Measurements from ENCODE around the gene PSMD13.
A peak's percentile ranks its signal among the peaks of the same experiment; 100 is the strongest.
"Not testable (repeated sequence)": the region's sequence is repeated elsewhere in the genome, so short reads cannot be mapped to it uniquely, and the experiment has no call there.

Gene PSMD13

DNA sequence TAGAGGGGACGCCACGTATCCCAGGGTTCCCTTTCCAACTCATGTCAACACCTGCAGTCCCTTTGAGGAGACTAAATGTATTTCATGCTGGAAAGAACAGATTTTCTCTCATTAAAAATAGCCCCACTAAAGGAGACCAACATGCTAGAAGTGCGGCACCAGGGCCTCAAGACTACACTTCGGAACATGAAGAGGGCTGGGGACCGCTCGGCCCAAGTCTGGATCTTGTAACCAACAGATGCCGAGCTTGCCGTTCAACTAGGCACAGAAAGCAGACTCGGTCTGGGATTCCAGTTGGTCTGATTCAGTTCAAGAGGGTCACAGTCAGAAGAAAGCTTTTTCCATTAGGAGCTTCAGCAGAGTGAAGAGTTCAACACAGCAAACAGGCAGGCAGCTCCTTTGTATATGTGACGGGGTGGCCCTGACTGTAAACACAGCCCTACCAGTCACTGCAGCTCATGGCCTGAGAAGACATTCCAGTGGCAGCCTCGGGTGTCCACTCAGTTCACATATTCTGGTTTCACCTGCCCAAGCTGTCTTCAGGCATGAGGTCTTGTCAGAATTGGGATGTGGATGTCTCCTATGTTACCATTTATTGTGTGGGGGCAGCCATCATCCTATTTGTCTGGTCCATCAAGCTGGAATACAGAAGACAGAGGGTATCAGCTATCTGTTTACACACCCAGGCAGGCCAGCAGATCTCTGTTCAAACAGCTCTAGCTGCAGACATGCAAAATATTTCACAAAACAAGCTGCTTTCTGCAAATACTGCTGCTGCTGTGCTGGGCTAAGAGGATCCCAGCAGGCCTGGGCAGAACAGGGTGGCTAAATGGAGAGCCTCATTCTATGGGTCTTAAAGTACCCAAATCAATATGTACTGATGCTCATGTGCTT is 20.4 kb upstream of the PSMD13 start:
- DNase-seq (ENCODE audit: low read depth in 2 of 3, low spot score in 1 of 3): no peak

DNA sequence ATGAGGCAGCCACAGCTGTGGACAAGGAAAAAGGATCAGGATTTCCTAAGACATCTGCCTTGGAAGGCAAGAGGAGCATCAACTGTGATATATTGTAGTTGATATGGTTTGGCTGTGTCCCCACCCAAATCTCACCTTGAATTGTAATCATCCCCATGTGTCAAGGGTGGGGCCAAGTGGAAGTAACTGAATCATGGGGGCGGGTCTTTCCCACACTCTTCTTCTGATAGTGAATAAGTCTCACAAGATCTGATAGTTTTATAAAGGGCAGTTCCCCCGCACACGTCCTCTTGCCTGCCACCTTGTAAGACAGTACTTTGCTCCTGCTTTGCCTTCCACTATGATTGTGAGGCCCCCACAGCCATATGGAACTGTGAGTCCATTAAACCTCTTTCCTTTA is 19.1 kb upstream of the PSMD13 start:
- DNase-seq (ENCODE audit: low read depth in 2 of 3, low spot score in 1 of 3): no peak

DNA sequence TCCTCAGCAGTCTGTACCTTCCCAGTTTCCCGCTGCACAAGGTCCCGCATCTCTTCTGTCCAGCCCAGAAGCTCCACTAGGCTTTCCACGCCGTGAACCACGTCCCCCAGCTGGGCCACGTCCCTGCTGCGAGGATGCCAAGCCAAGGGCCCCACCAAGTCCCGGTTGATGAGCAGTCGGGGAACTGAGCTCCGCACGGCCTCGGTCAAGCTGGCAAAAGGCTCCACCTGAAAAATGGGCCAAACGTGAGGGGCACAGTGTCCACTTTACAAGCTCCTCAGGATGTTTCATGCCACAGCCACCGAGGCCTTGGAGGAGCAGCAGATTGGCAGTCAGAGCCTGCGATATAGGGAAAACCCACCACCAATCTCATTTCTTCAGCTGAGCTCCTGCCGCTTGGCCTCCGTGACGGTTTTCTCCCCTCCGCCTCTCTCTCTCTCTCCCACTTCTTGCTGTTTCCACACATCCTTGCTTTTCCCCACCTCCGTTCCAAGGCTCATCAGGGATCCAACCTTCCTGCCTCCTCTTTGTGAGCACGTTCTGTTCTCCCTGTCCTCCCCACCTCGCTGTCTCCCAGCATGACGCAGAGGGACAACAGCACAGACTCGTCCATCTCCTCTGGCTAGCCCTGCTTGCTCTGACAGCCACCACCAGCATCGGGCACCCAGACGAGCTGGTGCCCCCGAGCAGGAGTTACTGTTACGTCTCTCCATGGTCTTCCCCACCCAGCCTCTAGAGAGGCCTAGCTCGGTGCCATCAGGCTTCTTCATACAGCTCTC is 17.8 kb upstream of the PSMD13 start:
- no peak for DNase-seq (ENCODE audit: low read depth in 2 of 3, low spot score in 1 of 3)

GRCh38 chr11:220641-221215 is 16.0 kb upstream of the PSMD13 start:
- DNase-seq (ENCODE audit: low read depth in 2 of 3, low spot score in 1 of 3): not testable (repeated sequence)

GRCh38 chr11:221539-221938 is 15.2 kb upstream of the PSMD13 start:
- no peak for DNase-seq (ENCODE audit: low read depth in 2 of 3, low spot score in 1 of 3)

DNA sequence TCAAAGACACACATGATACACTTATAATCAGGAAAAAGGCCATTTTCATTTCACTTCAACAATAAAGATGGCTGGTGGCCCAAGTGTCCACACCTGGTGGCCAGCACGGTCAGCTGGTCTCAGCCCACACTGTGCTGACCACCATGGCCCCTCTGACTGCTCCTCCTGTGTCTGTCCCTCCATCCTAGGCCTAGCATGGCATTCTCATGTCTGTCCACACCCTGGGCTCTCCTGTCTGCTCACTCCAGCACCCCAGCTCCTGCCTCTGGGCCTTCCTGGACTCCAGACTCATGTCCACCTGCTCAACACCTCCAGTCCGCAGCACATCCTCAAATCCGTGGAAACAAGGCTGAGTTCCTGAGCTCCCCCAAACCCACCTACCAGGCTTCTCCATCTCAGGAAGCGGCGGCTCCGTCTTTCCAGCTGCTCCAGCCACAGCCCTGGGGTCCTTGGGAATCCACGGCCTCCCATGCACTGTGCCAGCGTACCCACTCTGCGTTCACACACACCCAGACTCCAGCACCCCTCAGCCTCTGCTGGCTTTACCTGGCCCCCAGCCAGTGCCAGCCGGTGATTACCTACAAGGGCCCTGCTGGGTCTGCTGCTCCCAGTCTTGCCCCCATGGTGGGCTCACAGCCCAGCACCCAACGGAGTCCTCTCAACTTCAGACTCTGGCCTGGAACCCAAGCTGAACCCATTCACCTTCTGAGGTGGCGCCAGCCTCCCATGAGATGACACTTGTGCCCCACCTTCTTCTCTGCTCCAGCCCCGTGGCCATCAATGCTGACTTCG is 14.6 kb upstream of the PSMD13 start:
- DNase-seq (ENCODE audit: low read depth in 2 of 3, low spot score in 1 of 3): no peak

GRCh38 chr11:223026-223789 is 13.6 kb upstream of the PSMD13 start:
- DNase-seq (ENCODE audit: low read depth in 2 of 3, low spot score in 1 of 3): no peak

DNA sequence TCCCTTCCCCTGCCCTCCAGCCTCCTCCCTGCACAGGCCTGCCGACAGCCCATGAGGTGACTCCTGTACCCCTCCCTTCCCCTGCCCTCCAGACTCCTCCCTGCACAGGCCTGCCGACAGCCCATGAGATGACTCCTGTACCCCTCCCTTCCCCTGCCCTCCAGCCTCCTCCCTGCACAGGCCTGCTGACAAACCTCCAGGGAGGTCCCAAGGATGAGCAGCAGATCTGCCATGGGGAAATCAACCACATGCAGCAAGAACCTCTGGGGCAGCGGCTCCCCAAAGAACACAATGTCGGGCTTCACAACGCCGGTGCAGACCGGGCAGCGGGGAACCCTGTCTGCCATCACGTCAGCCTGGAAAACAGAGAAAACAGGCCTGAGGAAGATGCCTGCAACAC is 12.9 kb upstream of the PSMD13 start:
- no peak for DNase-seq (ENCODE audit: low read depth in 2 of 3, low spot score in 1 of 3)

- no peak for DNase-seq (ENCODE audit: low read depth in 2 of 3, low spot score in 1 of 3)
These were observed 12.4 kb upstream of the PSMD13 start for GRCh38 chr11:224424-224823.

DNA sequence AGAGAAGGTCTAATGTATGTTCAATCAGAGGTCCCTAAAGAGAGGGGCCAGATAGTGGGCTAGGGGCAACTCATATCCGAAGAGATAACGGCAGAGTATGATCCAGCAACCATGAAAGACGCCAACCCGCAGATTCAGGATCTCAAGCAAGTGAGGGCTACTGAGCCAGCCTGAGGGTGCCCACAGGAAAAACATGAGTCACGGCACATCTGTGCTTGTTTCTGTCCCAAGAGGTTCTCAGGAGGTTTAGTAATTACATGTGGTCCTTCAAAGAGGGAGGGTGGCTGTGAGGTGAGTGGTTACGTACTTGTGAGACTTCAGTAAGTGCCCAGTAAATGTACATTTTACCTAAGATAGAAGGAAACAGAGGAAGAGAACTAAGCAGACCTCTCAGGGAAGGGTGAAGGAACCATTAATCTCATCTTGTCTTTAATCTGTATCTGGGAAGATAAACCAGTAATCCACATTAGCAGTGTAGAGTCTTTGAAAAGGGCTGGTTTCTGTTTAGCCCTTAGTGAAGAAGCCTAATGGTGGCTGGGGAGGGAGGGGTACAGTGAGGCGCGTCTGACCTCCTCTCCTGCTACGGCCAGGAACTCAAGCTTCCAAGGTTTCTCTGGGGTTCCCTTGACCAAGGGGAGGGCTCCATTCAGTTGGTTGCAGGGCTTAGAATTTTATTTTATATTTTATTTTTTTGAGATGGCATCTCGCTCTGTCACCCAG is 10.9 kb upstream of the PSMD13 start:
- DNase-seq (ENCODE audit: low read depth in 2 of 3, low spot score in 1 of 3): no peak

DNA sequence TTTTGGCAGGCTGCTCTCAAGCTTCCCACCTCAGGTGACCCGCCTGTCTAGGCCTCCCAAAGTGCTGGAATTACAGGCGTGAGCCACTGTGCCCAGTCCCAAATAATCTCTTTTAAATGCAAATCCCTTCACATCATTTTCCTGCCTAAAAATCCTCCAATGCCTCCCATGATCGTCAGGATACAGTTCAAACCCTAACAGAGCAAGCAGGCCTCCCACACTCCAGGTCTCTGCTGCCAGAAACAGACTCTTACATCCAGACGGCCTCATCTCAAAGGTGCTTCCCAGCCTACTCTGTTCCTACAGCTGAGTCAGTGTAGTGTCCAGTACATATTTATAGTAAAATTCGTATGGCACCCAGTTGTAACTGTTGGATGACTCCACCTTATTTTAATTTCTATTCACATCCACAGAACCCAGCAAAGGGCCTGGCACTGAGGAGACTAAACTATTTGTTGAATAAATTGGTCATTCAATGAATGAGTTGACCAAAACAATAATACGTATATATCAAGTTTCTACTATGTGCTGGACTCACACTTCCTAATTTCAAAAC is 8.9 kb upstream of the PSMD13 start:
- DNase-seq (ENCODE audit: low read depth in 2 of 3, low spot score in 1 of 3): no peak

GRCh38 chr11:230431-230830 is 6.3 kb upstream of the PSMD13 start:
- DNase-seq (ENCODE audit: low read depth in 2 of 3, low spot score in 1 of 3): no peak

DNA sequence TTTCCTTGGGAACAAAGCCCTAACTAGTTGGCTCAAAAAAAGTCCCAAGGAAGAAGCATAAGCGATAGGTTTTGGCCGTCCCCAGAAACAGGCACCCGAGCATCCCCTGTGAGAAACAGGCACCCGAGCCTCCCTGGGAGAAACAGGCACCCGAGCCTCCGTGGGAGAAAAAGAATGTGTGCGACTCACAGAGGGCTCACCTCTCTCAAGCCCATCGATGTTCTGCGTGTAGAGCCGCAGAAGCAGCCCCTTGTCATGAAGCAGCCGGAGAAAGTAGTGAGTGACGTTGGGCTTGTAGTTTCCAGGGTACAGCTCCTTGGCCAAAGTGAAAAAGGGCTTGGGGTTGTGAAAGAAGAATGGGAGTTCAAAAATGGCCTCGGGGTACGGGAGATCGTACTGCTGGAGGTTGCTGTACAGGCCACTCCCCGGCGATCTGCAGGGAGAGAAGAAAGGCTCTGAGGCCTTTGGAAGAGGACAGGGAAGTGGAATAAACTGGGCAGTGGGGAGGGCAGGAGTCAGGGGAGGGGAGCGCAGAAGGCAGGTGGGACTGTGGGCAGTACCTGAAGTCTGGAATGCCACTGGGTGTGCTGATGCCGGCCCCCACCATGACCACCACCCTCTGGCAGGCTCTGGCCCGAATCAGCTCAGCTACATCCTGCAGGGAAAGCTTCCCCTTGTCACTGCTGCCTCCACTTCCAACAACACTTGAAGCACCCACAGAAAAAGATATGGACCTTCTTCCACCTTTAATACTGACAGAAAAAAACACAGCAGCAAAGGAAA is 3.8 kb upstream of the PSMD13 start:
- no peak for DNase-seq (ENCODE audit: low read depth in 2 of 3, low spot score in 1 of 3)

- no peak for DNase-seq (ENCODE audit: low read depth in 2 of 3, low spot score in 1 of 3)
These were observed 1.6 kb upstream of the PSMD13 start for GRCh38 chr11:235180-235579.

DNA sequence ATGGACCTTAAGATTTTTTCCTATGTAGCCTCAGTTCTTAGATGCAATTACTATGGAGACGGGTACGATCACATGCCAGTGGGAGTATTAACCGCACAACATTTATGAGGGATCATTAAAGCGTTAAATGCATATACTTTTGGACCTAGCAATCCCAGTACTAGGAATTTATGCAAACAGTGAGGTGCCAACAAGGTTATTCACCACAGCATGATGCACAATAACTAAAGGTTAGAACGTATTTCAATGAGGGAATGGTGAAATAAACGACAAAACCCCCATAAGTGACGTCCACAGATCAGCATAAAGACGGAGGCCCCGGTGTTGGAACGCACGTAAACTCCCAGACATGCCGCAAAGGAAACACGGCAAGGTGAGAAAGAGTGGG is 1.2 kb upstream of the PSMD13 start:
- DNase-seq (ENCODE audit: low read depth in 2 of 3, low spot score in 1 of 3): peak in 2 of 3 donors; percentile 61 to 63

DNA sequence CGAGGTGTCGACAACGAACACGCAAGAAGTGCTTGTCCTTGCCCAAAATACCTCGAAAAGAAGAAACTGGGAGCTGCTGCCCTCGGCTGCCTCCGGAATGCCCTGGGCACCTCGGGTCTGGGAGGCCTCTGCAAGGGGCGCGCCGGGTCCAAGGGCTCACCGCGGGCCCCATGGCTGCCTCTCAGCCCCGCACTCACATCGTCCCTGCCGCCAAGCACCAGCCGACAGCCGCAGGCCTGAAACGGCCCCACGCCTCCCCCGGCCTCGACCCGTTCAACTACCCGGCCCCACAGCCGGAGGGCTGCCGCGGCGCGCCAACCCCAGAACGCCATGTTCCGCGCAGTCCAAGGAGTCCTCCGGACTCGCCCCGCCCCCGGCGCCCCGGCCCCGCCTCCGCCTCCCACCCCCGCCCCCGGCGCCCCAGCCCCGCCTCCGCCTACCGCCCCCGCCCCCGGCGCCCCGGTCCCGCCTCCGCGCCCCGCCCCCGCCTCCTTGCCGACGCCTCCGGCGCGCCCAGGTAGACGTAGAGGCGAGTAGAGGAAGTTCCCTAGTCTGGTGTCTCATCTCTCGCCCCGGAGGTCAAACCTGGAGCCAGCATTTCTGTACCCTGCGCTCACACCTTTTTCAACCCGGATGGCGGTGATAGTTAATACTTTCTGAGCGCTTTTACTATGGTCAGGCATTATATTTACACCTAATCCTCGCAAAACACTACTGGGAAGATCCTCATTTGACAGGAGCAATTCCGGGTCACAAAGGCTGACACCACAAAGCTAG is 591 bp upstream of the PSMD13 start, which contains the start of gene SIRT3:
SIRT3 (minus strand) TSS at position 346 of the 777 bp plus-strand sequence; CDS start at position 332, 14 bp downstream.
- peak in 2 of 3 donors; percentile 65 to 70 for DNase-seq (ENCODE audit: low read depth in 2 of 3, low spot score in 1 of 3)

DNA sequence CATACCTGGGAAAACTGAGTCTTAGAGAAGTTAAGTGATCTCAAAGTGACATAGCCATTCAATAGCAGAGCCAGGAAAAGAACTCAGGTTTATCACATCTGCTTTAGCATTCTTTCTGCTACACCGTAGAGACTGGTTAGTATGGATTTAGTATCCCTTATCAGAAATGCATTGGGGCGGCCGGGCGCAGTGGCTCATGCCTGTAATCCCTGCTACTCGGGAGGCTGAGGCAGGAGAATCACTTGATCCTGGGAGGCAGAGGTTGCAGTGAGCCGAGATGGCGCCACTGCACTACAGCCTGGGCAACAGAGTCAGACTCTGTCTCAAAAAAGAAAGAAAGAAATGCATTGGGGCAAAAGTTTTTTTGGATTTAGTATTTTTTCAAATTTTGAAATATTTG is 1.6 kb downstream of the PSMD13 start:
- not testable (repeated sequence) for DNase-seq (ENCODE audit: low read depth in 2 of 3, low spot score in 1 of 3)

DNA sequence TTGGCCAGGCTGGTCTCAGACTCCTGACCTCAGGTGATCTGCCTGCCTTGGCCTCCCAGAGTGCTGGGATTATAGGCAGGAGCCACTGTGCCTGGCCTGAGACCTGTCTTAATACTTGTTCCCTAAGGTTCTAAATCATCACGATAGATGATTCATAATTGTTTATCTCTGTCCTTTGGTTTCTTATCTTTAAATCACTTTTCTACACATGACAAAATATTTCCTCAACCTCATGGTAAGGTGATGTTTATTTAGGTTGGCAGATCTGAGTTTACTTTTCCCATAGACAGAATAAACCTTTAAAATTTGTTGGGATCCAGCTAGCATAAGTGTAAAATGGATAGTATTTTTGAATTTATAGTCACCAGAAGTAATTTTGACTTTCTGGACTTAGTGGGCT is 3.5 kb downstream of the PSMD13 start:
- DNase-seq (ENCODE audit: low read depth in 2 of 3, low spot score in 1 of 3): no peak
